HUES64 (cell line): ENCODE results near the gene SMIM38. TPM values are rescaled to one million over a fixed set of nuclear protein-coding genes. Genes with fewer than 3 reads are reported as not detected.

Source experiments
- H3K27ac ChIP-seq: 2 replicates; pipeline ENCODE4 v1.7.0; 2013; ENCODE audit warnings: low read depth, low read length, inconsistent platforms
- H3K27me3 ChIP-seq: 2 replicates; pipeline ENCODE4 v1.6.1; 2013; ENCODE audit warnings: mild to moderate bottlenecking, low read length; ENCODE audit not compliant: insufficient read depth
- H3K36me3 ChIP-seq: 2 replicates; pipeline ENCODE4 v1.6.1; 2013; ENCODE audit warnings: mild to moderate bottlenecking, low read length; ENCODE audit not compliant: insufficient read depth
- H3K4me1 ChIP-seq: 2 replicates; pipeline ENCODE4 v1.6.1; 2013; ENCODE audit warnings: mild to moderate bottlenecking, low read length, moderate library complexity; ENCODE audit not compliant: insufficient read depth
- H3K4me3 ChIP-seq: 2 replicates; pipeline ENCODE4 v1.5.1; 2013; ENCODE audit warnings: mild to moderate bottlenecking, low read length, moderate library complexity
- H3K9ac ChIP-seq: 2 replicates; pipeline ENCODE4 v1.6.1; 2013; ENCODE audit warnings: mild to moderate bottlenecking, low read depth, low read length
- H3K9me3 ChIP-seq: 2 replicates; pipeline ENCODE4 v1.6.1; 2013; ENCODE audit warnings: low read depth, low read length; ENCODE audit not compliant: insufficient read depth
- WGBS: fragments of 150-250, 120-280 bp; methylation state at CpG from one replicate; pipeline ENCODE4 v1.1.7; 2013; ENCODE audit warnings: missing lambda C conversion rate; 5-methylcytosine and 5-hydroxymethylcytosine counted together
- polyA plus RNA-seq, 2 experiments: library from polyadenylated mRNA; stranded (reverse); fragments of 50-300 nt; gene quantifications; one replicate each; pipeline ENCODE4 v1.2.3, GENCODE V29; 2013

Gene SMIM38
- not detected for polyA plus RNA-seq (2013, experiment 1 of 2)
- polyA plus RNA-seq (2013, experiment 2 of 2): not detected

DNA sequence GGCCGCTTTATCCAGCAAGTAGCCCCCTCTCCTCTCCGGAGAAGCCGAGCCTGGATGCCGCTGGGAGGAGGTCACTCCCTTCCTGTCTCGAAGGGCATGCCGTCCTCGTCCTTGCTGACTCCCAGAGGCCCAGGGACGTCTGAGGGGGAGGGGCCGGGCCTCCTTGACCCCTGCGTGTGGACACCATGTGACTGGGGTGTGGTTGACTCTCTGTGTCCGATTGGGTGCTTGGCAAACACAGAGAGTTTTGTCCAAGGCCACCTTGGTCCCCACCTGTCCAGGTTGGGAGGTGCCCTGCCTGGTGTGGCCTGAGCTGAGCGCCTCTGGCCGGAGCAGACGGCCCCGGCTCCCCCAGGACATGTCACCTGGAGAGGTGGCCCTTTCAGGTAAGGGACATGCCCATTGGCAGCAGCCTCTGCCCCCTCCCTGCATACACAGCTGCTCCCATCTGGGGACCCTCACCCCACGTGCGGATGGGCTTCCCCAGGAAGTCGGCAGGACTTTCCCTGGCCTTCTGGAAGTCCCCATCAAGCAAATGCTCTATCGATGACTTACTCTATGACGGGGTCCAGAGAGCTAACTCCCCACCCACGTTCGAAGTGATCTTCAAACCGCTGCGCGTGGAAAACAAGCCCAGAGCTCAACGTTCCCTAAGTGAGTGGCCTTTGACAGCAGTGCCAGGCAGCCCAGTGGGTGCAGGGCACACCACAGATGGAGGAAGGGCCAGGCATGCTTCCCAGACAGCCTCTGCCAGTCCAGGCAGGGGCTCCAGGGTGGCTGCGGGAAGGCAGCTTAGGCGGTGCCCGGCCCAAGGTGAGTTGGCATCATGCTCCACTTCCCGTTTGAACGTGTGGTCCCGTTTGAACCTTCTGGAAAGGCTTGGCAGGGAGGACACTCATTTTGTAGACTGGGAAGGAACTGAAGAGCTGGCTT lies at the start of gene SMIM38:
Gene SMIM38, plus strand, starts transcription at position 634 of the 933 bp plus-strand sequence. CDS start 1,912 bp downstream, outside the sequence.
- Histone ChIP-seq H3K27me3 (no peaks in the 10 kb centered on the region), H3K27ac (no peak within 1 kb of the TSS), H3K4me3 (no peak within 1 kb of the TSS), H3K9me3 (no peaks in the 10 kb centered on the region), H3K4me1 (peaks cover 19% of the 10 kb centered on the region), H3K9ac (no peak within 1 kb of the TSS), H3K36me3 (no peaks in the 10 kb centered on the region)
- WGBS: 87% methylated on average over 32 of the region's 32 CpGs

DNA sequence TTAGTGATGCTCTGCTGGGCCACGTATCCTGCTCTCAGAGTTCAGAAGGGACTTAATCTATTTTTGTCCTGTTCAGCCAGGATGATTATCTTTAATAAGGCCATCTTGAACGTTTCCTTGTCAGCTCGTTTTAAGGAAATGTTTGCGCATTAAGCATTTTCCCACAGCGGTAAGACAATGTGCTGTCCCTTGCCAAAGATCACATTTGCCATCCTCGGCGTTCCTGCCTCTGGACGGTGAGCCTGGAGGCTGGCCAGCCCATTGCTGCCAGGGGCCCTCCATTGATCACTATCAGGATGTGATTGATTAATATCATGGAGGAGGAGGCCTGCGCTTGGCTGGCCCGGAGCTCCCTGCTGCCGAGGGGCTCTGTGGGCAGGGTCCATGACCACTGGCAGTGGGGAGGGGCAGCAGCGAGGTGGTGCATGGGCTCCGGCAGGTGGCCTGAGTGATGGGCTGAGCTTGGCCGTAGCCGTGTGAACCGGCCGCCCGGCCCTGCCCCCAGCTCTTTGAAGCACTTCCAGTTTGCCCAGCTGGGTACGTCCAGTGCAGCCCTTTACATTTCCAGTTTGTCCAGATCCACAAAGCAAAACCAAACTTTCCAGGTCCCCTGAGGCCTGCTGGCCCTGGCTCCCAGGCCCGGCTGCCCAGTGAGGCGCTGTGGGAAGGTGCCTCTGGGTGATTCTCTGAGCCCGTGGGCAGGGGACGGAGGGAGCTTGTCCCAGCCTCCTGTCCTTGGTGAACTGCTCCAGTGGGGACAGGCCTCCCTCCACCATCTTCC lies 49.5 kb upstream of the SMIM38 start:
- no peak overlapping the region for H3K4me3 ChIP-seq
- H3K27ac ChIP-seq: no peak overlapping the region
- no peaks in the 10 kb centered on the region for H3K27me3 ChIP-seq
- 90% methylated on average over 23 of the region's 23 CpGs for WGBS
- no peak overlapping the region for H3K9ac ChIP-seq
- no peaks in the 10 kb centered on the region for H3K4me1 ChIP-seq
- 0 out of 2 replicates have a peak, but pooled peaks cover 3% of the 10 kb centered on the region for H3K9me3 ChIP-seq
- H3K36me3 ChIP-seq: no peaks in the 10 kb centered on the region

DNA sequence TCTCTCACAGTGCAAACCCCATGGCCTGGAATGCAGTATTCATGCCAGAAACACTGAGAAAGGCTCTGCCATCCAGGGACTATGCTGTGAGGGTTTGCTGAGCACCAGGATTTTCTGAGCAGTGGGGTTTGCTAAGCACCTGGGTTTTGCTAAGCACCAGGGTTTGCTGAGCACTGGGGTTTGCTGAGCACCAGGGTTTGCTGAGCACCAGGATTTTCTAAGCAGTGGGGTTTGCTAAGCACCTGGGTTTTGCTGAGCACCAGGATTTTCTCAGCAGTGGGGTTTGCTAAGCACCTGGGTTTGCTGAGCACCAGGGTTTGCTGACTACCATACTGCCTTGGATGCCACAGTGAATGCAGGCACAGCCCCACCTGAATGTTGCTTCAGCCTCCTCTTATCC lies 48.3 kb upstream of the SMIM38 start:
- no peaks in the 10 kb centered on the region for H3K27me3 ChIP-seq
- no peak overlapping the region for H3K9ac ChIP-seq
- H3K27ac ChIP-seq: no peak overlapping the region
- no peaks in the 10 kb centered on the region for H3K4me1 ChIP-seq
- no peak overlapping the region for H3K4me3 ChIP-seq
- H3K9me3 ChIP-seq: 0 out of 2 replicates have a peak, but pooled peaks cover 3% of the 10 kb centered on the region
- no peaks in the 10 kb centered on the region for H3K36me3 ChIP-seq

DNA sequence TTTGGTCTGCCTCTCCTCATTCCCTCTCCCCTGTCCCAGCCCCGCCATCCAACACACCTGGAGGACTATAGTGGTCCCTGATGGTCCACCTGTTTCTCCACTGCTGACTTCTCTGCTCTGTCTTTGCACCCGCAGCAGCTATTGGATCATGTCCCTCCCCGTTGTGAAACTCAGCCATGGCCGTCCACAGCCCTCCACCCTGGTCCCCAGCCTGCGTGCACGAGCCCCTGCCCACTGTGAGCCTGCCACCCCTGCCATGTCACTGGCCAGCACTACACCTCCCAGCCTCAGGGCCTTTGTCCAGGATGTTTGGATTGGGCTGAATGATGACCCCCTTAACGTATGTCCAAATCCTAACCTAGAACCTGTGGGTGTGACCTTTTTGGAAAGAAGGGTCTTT lies 47.7 kb upstream of the SMIM38 start:
- Histone ChIP-seq H3K27me3 (no peaks in the 10 kb centered on the region), H3K4me3 (no peak overlapping the region), H3K36me3 (no peaks in the 10 kb centered on the region), H3K9me3 (0 out of 2 replicates have a peak, but pooled peaks cover 3% of the 10 kb centered on the region), H3K9ac (no peak overlapping the region), H3K27ac (no peak overlapping the region), H3K4me1 (no peaks in the 10 kb centered on the region)
- WGBS: 94% methylated on average over 7 of the region's 7 CpGs

DNA sequence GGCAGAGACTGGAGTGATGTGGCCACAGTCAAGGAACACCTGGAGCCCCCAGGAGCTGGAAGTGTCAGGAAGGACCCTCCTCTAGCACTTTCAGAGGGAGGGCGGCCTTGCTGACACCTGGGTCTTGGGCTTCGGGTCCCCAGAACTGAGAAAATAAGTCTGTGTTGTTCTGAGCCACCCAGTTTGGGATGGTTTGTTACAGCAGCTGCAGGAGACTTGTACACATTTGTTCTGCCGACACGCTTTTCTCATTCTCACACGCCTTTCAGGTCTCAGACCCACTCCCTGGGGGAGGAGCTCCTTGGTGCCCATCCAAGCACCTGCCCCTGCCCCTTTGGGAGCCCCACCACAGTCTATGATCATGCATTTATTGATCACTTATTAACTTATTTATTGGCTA lies 47.2 kb upstream of the SMIM38 start:
- H3K4me3 ChIP-seq: no peak overlapping the region
- no peaks in the 10 kb centered on the region for H3K27me3 ChIP-seq
- no peaks in the 10 kb centered on the region for H3K36me3 ChIP-seq
- 0 out of 2 replicates have a peak, but pooled peaks cover 3% of the 10 kb centered on the region for H3K9me3 ChIP-seq
- 78% methylated on average over 5 of the region's 5 CpGs for WGBS
- H3K9ac ChIP-seq: no peak overlapping the region
- H3K4me1 ChIP-seq: no peaks in the 10 kb centered on the region
- H3K27ac ChIP-seq: no peak overlapping the region

DNA sequence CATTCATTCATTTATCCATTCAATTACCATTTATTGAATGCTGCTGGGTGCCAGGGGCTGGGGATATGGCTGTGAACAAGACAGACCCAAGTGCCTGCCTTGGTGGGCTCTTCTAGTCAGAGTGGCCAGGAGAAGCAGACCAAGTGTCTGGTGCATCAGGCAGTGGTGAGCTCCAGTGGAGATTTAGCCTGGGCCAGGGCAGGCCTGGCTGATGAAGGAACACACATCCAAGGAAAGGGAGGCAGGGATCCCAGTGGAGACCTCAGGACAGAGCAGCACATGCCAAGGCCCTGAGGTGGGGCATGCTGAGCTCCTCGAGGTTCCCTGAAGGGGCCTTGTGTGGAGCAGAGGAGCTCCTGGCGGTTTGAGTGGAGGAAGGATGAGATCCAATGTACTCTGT lies 46.6 kb upstream of the SMIM38 start:
- H3K4me3 ChIP-seq: no peak overlapping the region
- no peaks in the 10 kb centered on the region for H3K4me1 ChIP-seq
- H3K27ac ChIP-seq: no peak overlapping the region
- H3K36me3 ChIP-seq: no peaks in the 10 kb centered on the region
- 0 out of 2 replicates have a peak, but pooled peaks cover 3% of the 10 kb centered on the region for H3K9me3 ChIP-seq
- no peaks in the 10 kb centered on the region for H3K27me3 ChIP-seq
- WGBS: 92% methylated on average over 2 of the region's 2 CpGs
- H3K9ac ChIP-seq: no peak overlapping the region

DNA sequence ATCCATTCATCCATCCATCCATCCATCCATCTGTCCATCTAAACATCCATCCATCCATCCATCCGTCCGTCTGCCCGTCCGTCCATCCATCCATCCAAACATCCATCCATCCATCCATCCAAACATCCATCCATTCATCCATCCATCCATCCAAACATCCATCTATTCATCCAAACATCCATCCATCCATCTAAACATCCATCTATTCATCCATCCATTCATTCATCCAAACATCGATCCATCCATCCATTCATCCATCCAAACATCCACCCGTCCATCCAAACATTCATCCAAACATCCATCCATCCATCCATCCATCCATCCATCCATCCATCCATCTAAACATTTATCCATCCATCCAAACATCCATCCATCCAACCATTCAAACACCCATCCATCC lies 45.3 kb upstream of the SMIM38 start:
- no peak overlapping the region for H3K4me3 ChIP-seq
- 94% methylated on average over 6 of the region's 6 CpGs for WGBS
- no peak overlapping the region for H3K9ac ChIP-seq
- no peaks in the 10 kb centered on the region for H3K27me3 ChIP-seq
- no peaks in the 10 kb centered on the region for H3K36me3 ChIP-seq
- H3K9me3 ChIP-seq: 0 out of 2 replicates have a peak, but pooled peaks cover 3% of the 10 kb centered on the region
- no peak overlapping the region for H3K27ac ChIP-seq
- H3K4me1 ChIP-seq: no peaks in the 10 kb centered on the region

DNA sequence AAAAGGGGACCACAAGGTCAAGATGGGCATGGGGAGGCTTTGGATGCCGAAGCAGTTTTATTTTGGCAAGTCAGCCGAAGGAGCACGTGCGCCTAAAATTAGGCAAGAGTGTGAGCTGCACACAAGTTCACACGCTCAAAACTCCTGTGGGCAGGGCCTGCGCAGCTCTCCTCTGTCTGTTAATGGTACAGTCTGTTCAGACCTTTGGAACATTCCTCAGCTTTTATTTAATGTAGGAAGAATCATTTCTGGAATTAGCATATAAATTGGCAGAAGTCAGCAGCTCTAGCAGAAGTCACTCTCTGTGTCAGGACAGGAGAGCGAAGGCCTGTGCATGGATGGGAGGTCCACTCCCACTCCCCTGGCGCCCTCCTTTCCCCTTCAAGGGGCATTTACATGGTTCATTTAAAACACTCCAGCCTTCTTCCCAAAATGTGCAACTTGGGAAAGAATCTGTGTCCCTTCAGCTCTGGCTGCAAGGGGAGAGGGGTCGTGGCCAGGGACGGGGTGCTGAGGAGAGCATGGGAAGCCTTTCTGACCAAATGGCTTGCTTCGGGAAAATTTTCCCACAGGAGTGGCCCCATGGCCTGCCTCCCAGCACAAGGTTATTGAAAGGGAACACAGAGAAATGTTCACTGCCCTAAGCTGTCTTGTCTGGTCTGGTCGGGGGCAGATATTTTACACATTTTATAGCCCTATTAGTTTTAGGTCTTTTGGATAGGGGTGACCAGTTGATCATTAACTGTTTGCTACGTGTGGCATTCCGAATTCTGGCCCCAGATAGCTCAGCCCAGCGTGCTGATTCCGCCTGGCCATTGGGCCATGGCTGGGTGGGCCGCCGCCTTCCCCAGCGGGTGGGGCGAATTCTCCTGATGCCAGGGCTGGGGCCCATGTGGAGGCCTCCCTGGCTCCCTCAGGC lies 43.9 kb upstream of the SMIM38 start:
- H3K27me3 ChIP-seq: no peaks in the 10 kb centered on the region
- 92% methylated on average over 19 of the region's 20 CpGs for WGBS

DNA sequence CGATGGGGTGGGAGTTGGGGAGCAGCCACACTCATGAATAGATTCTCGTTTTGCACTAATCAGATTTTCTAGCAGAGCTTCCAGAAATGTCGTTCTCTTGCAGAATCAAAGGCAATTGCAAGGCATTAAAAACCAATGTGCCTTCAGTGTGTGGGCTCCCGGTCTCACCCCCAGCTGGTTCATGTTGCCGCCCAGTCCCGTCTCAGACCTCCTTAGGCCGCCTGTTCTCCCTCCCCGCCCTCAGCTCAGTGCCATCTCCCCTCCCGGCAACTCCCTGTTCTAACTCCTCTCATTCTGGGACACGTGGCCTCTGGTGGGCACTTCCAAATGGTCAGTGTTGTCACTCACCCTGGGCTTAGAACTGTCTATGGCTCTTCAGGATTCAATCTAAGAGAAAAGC lies 42.5 kb upstream of the SMIM38 start:
- H3K36me3 ChIP-seq: no peaks in the 10 kb centered on the region
- no peak overlapping the region for H3K27ac ChIP-seq
- H3K9ac ChIP-seq: no peak overlapping the region
- WGBS: 91% methylated on average over 10 of the region's 10 CpGs
- no peaks in the 10 kb centered on the region for H3K4me1 ChIP-seq
- H3K27me3 ChIP-seq: no peaks in the 10 kb centered on the region
- H3K4me3 ChIP-seq: no peak overlapping the region
- H3K9me3 ChIP-seq: 0 out of 2 replicates have a peak, but pooled peaks cover 3% of the 10 kb centered on the region

More for the DNA sequence above, 43.9 kb upstream of the SMIM38 start:
- no peaks in the 10 kb centered on the region for H3K36me3 ChIP-seq
- H3K9ac ChIP-seq: no peak overlapping the region
- no peaks in the 10 kb centered on the region for H3K4me1 ChIP-seq
- no peak overlapping the region for H3K4me3 ChIP-seq
- no peak overlapping the region for H3K27ac ChIP-seq
- 0 out of 2 replicates have a peak, but pooled peaks cover 3% of the 10 kb centered on the region for H3K9me3 ChIP-seq

DNA sequence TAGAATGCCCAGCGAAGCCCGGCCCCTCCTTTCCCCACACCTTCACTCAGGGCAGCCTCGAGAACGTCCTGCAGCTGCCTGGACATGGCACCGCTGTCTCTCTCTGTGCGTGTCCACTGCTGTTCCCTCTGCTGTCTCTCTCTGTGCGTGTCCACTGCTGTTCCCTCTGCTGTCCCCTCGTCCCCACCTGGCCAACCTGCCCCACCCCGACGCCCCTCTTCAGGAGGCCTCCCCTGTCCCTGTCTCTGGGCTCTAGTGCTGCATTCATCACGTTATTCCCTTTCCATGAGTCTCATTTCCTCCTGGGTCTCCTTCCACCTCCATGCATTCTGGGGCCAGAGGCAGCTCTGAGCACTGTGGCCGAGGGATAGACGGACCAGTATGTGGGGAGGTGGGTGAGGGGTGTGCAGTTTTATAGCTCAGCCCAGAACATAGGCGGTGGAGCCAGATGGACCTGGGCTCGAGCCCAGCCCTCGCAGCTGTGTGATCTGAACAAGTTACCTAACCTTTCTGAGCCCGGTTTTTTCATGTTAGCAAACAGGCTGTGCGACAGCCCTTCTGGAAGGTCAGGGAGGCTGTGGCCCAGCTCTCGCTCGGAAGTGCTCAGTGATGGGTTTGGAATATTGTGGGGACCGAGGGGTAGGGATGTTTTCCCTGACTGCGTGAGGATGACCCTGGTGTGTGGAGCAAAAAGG lies 41.9 kb upstream of the SMIM38 start:
- H3K9me3 ChIP-seq: no peaks in the 10 kb centered on the region; the same call in 1 of the 2 replicates
- H3K27ac ChIP-seq: no peak overlapping the region
- H3K36me3 ChIP-seq: no peaks in the 10 kb centered on the region
- 92% methylated on average over 22 of the region's 22 CpGs for WGBS
- no peaks in the 10 kb centered on the region for H3K27me3 ChIP-seq
- no peak overlapping the region for H3K4me3 ChIP-seq
- H3K9ac ChIP-seq: no peak overlapping the region; the same call in 1 of the 2 replicates
- H3K4me1 ChIP-seq: no peaks in the 10 kb centered on the region
